NCI-H2227 (cell line): ENCODE results near the gene FAM193A.
"Not testable (repeated sequence)": the region's sequence is repeated elsewhere in the genome, so short reads cannot be mapped to it uniquely, and the experiment has no call there.

ENCODE experiments used
- DNase-seq: peaks from one replicate; lab custom pipeline; 2025; ENCODE audit not compliant: unreplicated experiment; lab: John Stamatoyannopoulos, UW

Gene FAM193A

GRCh38 chr4:2514193-2514592, 22.3 kb upstream of the FAM193A start:
- not testable (repeated sequence) for DNase-seq

- DNase-seq, result not testable (repeated sequence)
Measured at GRCh38 chr4:2514944-2515343, 21.5 kb upstream of the FAM193A start.

DNA sequence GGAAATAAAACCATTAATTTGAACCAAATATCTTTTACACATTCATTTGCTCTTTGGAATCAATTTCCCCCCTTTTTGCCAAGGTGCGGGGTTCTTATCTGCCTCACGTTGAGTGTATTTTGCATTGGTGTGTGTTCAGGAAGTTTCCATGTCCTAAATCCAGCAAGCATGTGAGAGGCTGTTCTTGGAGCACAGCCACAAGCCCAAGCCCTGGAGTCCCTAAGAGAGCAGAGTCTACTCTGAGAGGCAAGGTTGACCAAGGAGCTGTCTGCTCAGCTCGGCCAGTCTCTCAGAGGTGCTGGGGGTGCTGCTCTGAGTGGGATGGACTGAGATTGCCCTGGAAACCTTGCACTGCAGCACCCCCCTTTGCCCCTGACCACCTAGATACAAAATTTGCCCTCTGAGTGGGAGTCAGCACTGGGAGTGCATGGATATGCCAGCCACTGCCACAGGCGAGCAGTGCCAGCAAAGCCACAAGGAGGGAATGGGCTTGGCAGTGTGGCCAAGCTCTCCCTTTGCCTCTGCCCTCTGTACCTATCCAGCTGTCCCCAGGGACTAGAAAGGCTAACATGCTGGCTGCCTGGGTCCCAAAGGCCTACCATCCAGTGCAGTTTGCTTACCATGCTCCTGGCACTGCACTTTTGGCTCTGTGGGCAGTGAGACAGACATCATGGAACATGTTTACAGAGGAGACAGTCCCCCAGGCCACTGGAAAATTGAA, 20.5 kb upstream of the FAM193A start:
- DNase-seq, result no peak

DNA sequence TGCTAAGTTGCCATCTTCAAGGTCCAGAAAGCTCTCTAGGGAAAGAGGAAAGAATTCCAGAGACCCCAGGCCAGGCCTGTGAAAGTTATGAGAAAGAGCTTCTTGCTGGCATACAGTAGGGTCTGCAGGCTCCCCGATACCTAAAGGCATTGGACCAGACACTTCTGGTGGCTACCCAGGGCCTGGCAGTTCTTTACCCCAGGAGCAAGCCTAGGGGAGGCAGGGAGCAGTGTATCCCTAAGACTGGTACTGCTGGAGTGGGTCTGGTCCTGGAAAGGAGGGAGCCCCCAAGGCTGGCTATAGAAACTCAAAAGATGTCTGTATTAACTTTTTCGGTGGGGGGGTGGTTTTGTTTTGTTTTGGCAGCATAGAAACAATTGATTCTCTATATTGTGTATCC, 19.8 kb upstream of the FAM193A start:
- DNase-seq, result no peak

- DNase-seq, result no peak
Measured at GRCh38 chr4:2526559-2526958, 9.9 kb upstream of the FAM193A start.

GRCh38 chr4:2534904-2535375, 1.5 kb upstream of the FAM193A start:
- no peak for DNase-seq

DNA sequence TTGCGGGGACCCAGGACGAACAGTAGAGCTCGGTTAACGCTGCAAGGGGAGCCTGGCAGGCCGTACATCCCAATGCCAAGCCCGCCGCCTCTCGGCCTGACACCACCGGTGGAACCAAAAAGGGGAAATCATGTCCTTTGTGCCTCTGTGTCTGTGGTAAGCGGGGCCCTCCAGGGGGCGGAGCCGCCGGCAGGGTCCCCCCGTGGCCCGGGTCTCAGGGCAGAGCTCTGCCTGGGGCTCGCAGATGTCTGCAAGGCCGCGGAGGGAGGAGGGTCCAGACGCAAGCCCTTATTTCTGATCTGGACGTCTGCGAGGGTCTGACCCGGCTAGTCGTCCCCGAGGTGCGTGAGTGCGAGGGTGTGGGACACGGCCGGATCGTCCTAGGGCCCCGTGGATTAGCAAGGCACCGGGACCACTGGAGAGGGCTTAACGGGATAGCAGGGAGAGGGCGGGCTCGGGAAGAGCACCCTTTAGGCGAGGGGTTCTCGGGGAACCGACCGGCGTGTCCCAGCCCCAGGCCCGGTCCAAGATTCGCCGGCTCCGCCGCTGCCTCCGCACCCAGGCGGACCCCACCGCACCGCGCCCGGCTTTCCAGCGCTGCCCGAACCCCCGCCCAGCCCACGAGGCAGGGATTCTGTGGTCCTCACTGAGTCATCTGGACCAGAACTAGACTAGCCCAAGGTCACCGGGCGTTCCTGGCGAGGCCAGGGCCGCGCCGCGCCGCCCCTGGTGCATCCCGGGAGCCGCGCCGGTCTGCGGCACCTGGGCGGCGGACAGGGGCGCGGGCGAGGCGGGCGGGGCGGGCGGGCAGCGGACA, 863 bp upstream of the FAM193A start:
- peak; percentile 56 for DNase-seq

GRCh38 chr4:2537011-2537830, 774 bp downstream of the FAM193A start:
- peak; percentile 54 for DNase-seq

DNA sequence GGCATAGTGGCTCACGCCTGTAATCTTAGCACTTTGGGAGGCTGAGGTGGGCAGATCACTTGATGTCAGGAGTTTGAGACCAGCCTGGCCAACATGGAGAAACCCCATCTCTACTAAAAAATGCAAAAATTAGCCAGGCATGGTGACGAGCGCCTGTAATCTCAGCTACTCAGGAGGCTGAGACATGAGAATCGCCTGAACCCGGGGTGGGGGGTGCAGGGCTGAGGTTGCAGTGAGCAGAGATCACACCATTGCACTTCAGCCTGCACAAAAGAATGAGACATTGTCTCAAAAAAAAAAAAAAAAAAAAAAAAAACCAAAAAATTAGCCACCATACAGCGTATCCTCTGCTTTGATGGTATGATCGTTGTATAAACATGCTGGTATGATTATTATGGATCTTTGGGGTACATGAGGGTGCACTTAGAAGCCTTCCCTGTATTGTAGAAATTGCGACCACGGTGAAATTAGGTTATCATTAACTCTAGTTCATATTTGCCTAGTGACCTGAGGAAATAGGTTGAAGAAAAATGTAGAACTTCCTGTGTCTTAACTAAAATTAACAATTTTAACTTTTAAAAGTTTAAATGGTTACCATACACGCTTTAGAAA, 7.2 kb downstream of the FAM193A start:
- not testable (repeated sequence) for DNase-seq

DNA sequence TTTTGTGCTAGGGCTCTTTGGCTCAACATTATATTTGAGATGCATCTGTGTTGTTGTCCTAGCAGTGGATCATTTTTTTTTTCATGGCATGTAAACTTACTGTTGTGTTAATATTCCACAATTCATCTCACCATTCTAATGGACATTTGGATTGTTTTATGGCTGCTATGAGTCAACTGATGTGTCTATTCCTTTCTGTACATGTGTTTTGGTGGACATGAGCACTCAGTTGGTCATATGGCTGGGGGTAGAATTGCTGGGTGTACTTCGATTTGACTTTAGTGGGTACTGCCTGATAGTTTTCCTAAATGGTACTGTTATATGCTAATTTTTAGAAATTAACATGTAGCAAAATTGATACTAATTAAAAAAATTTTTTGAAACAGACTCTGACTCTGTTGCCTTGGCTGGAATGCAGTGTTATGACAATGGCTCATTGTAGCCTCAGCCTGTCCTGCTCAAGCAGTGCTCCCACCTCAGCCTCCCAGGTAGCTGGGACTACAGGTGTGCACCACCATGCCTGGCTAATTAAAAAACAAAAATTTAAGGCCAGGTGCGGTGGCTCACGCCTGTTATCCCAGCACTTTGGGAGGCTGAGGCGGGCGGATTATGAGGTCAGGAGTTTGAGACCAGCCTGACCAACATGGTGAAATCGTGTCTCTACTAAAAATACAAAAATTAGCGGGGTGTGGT, 9.0 kb downstream of the FAM193A start:
- no peak for DNase-seq

DNA sequence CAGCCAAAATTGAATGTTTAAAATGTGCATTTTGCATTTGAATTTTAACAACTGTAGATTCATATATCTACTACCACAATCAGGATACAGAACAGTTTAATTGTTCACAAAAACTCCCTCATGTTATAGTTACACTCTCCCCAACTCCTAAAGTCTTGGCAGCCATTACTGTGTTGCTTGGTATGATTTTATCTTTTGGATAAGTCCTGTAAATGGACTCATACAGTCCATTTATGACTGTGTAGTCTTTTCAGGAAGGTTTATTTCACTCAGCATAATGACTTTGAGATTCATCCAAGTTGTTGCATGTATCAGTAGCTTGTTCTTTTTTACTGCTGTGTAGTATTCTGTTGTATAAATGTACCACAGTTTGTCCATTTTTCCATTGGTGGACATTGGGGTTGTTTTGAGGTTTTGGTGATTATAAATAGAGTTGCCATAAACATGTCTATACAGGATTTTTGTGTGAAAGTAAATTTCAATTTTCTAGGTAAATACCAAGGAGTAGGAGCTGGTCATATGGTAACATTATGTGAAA, 9.9 kb downstream of the FAM193A start:
- no peak for DNase-seq

DNA sequence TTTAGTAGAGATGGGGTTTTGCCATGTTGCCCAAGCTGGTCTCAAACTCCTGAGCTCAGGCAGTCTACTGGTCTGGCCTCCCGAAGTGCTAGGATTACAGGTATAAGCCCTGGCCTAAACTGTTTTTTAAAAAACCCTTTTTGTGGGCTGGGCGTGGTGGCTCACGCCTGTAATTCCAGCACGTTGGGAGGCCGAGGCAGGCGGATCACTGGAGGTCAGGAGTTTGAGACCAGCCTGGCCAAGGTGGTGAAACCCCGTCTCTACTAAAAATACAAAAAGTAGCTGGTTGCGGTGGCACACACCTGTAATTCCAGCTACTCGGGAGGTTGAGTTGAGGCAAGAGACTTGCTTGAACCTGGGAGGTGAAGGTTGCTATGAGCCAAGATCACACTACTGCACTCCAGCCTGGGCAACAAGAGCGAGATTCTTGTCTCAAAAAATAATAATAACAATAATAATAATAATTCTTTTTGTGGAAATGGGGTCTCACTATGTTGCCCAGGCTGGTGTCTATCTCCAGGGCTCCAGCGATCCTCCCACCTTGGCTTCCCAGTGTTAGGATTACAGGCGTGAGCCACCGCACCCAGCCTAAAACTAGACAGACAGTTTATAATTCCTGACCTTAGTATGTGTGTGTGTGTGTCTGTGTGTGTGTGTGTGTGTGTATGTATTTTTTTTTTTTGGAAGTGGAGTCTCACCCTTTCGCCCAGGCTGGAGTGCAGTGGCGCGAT, 10.7 kb downstream of the FAM193A start:
- not testable (repeated sequence) for DNase-seq

- no peak for DNase-seq
Measured at GRCh38 chr4:2551118-2551517, 14.7 kb downstream of the FAM193A start.

DNA sequence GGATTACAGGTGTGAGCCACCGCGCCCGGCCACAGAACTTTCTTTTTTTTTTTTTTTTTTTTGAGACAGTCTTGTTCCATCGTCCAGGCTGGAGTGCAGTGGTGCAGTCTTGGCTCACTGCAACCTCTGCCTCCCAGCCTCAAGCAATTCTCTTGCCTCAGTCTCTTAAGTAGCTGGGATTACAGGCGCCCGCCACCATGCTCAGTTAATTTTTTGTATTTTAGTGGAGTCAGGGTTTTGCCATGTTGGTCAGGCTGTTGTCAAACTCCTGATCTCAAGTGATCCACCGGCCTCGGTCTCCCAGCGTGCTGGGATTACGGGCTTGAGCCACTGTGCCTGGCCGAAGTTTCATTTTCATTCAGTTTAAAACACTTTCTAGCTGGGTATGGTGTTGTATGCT, 16.4 kb downstream of the FAM193A start:
- no peak for DNase-seq

DNA sequence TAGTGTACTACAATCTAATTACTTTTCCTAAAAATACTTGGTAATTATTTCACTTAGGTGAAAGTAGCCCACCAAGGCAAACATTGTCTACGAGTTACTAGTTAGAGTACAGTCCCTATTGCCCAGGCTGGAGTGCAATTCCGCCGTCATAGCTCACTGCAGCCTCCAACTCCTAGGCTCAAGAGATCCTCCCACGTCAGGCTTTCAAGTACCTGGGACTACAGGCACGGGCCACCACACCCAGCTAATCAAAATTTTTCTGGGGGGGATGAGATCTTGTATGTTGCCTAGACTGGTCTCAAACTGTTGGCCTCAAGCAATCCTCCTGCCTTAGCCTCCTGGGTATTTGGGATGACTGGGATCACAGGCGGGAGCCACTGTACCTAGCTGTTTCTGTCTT, 21.9 kb downstream of the FAM193A start:
- DNase-seq, result no peak

- DNase-seq, result no peak
Measured at GRCh38 chr4:2560167-2560566, 23.7 kb downstream of the FAM193A start.

DNA sequence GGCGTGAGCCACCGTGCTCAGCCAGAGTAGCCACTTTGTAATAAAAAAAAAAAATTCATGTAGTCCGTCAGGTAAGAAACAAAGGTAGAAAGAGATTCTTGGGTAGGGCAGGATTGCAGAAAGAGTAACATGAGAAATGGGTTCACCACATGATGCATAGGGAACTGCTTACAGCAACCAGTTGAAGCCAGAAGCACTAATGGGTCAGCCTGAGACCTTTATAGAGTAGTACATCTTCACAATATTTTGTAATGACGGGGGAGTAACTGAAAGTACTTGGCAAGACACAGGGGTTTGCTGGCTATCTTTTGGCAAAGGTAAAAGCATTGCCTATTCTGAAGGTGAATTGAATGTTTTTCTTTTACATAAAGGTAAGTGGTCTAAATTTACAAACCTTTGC, 29.1 kb downstream of the FAM193A start:
- no peak for DNase-seq

GRCh38 chr4:2570036-2570435, 33.6 kb downstream of the FAM193A start:
- no peak for DNase-seq

DNA sequence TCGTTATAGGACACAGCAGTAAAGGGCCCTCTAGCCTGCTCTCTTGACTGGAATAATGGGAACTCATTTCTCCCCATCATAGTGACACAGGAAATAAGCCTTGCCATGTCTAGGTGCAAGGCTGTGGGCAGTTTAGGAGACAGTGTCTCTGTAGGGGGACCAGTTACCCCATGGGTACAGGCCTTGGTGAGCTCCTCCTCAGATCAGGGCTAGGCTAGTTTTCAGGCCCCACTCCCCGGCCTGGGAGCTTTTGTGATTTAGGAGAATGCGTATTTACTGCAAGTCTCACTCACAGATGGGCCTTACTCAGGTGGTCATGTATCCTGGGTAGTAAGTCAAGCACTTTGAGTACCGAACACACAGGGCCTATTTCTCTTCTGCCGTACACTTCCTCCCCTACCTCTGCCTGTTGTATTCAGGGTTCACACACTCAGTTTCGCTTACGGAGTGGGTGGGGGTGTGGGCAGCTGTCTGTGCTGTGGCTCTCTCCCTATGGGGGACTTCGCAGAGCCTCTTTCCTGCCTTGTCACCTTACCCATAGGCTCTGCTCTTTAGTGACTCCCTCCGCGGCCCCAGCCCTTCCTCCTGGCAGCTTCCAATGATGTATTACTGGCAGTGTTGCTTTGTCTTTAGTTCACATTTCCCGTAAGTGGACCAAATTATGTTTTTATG, 34.2 kb downstream of the FAM193A start:
- DNase-seq, result peak; percentile 12
